ENCODE data around the gene FCN1.
"Not testable (repeated sequence)": the region's sequence is repeated elsewhere in the genome, so short reads cannot be mapped to it uniquely, and the experiment has no call there.

FCN1 gene

DNA sequence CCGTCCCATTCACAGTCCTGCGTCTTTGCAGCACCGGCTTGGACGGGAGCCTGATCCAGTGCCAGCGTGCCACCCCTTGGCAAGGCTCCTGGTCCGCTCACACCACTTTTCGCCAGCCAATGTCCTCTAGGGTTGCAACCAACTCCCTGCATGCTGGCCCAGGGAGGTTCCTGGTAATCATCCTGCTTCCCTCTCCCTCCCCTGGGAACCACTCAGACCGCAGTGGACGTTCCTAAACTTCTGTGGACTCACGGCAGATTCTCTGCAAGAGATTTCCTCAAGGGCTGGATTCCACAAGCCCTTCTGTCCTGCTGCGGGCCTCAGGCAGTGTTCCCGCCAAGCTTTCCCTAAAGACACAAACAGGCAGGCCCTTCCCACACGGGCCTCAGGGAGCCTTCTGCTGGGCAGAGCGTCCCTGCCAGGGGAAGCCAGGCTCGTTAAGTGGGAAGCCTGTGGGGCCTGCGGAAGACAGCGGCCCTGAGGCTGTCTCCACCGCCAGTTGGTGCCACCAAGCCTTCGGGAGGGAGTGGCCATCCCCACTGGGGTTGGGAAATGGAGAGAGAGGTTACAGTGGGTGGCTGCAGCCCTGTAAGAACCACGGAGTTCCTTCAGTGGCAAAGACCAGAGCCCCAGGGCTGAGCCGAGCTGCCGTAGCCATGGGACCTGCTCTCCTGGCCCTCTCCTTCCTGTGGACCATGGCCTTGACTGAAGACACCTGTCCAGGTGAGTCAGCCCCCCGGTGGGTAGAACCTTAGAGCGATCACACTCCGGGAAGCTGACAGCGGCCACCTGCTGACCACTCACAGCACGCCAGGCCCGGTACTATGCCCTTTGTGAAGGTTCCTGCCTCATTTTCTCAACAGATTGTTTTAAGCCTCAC lies 53.5 kb downstream of the FCN1 start:
- H3K9ac ChIP-seq (ENCODE audit: low read depth, low read length) = no peak overlapping the region
- no peaks in the 10 kb centered on the region for H3K4me1 ChIP-seq (ENCODE audit: insufficient read depth, low read length)
- no peak overlapping the region for H3K27ac ChIP-seq (ENCODE audit: low read depth, low read length)
- H3K27me3 ChIP-seq (ENCODE audit: insufficient read depth, low read length) = no peaks in the 10 kb centered on the region
- no peak overlapping the region for H3K4me3 ChIP-seq (ENCODE audit: low read length)
- no peaks in the 10 kb centered on the region for H3K36me3 ChIP-seq (ENCODE audit: insufficient read depth, low read length)
- WGBS = 92% methylated on average over 28 of the region's 28 CpGs
- H3K9me3 ChIP-seq (ENCODE audit: insufficient read depth, low read depth, low read length) = no peaks in the 10 kb centered on the region

DNA sequence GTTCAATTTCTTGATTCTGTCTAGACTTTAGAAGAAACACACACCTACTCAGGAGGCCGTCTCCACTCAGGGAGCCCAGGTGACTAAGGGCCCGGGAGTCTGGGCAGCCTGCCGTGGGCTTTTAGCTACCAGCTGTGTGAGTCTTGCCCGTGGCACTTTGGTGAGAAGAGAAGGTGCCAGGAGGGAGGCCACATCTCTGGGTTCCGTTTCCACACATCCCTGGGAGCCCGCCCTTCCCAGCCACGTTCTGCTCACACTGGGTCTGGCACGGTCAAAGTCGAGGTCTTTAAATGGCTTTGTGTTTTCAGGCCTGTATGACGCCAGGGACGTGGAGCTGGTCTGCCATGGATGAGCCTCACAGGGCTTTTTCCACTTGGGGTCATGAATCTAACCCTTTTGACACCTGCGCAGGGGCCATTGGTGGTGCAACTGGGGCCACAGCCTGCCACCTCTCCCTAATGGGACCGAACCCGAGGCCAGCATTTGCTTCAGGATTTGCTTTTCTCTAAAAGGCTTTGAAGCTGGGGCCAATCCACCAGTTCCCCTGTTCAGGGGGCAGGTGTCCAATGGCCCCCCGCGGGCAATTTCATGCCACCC lies 54.3 kb downstream of the FCN1 start:
- H3K4me1 ChIP-seq (ENCODE audit: insufficient read depth, low read length) = no peaks in the 10 kb centered on the region
- H3K9ac ChIP-seq (ENCODE audit: low read depth, low read length) = no peak overlapping the region
- H3K27ac ChIP-seq (ENCODE audit: low read depth, low read length) = no peak overlapping the region
- no peaks in the 10 kb centered on the region for H3K9me3 ChIP-seq (ENCODE audit: insufficient read depth, low read depth, low read length)
- no peak overlapping the region for H3K4me3 ChIP-seq (ENCODE audit: low read length)
- 91% methylated on average over 16 of the region's 16 CpGs for WGBS
- no peaks in the 10 kb centered on the region for H3K27me3 ChIP-seq (ENCODE audit: insufficient read depth, low read length)
- H3K36me3 ChIP-seq (ENCODE audit: insufficient read depth, low read length) = no peaks in the 10 kb centered on the region

DNA sequence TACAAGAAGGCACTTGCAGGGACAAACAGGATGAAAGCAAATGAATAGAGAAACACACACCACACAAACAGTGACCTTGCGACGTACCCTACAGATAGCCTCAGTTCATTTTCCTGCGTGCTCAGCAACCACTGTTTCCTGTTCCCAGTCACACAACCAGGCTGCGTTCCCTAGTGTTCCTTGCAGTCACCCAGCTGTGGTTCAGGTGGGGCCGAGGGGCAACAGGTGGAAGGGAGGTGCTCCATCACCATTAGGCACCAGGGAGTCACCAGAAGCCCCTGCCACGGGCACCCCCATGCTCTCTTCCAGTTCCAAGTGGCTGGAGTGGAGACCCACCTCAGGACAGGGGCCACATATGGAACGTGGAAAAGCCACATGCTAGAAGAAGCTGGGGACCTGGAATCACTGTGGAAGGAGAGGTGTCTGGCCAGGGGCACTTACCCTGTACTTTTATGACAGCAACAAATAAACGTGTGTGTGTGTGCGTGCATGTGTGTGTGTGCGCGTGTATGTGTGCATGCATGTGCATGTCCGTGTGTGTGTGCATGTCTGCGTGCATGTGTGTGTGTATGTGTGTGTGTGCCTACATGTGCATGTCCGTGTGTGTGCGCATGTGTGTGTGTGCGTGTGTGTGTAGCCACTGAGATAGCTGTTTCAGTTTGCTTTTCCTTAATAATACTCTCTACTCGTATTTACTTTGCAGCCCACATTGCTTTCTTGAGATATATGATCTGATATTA lies 55.9 kb downstream of the FCN1 start:
- WGBS = 93% methylated on average over 15 of the region's 17 CpGs
- no peaks in the 10 kb centered on the region for H3K36me3 ChIP-seq (ENCODE audit: insufficient read depth, low read length)

DNA sequence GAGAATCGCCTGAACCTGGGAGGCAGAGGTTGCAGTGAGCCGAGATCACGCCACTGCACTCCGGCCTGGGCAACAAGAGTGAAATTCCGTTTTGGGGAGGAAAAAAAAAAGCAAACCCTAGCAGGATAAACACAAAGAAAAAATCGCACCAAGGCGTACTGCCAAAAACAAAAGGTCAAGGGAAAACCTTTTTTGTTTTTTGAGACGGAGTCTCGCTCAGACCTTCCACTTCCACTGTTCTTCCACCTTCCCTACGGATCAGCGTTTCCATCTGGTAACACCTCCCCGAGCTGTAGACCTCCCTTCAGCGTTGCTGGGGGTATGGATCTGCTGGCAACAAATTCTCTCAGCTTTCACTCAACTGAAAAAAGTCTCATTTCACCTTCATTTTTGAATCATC lies 57.2 kb downstream of the FCN1 start:
- Histone ChIP-seq H3K4me1 (ENCODE audit: insufficient read depth, low read length) (no peaks in the 10 kb centered on the region), H3K9ac (ENCODE audit: low read depth, low read length) (no peak overlapping the region), H3K27ac (ENCODE audit: low read depth, low read length) (no peak overlapping the region), H3K4me3 (ENCODE audit: low read length) (no peak overlapping the region), H3K27me3 (ENCODE audit: insufficient read depth, low read length) (no peaks in the 10 kb centered on the region), H3K36me3 (ENCODE audit: insufficient read depth, low read length) (no peaks in the 10 kb centered on the region), H3K9me3 (ENCODE audit: insufficient read depth, low read depth, low read length) (no peaks in the 10 kb centered on the region)
- 95% methylated on average over 13 of the region's 13 CpGs for WGBS

More for the DNA sequence above, 55.9 kb downstream of the FCN1 start:
- no peaks in the 10 kb centered on the region for H3K9me3 ChIP-seq (ENCODE audit: insufficient read depth, low read depth, low read length)
- no peak overlapping the region for H3K4me3 ChIP-seq (ENCODE audit: low read length)
- no peaks in the 10 kb centered on the region for H3K27me3 ChIP-seq (ENCODE audit: insufficient read depth, low read length)
- no peak overlapping the region for H3K9ac ChIP-seq (ENCODE audit: low read depth, low read length)
- no peak overlapping the region for H3K27ac ChIP-seq (ENCODE audit: low read depth, low read length)
- H3K4me1 ChIP-seq (ENCODE audit: insufficient read depth, low read length) = no peaks in the 10 kb centered on the region

DNA sequence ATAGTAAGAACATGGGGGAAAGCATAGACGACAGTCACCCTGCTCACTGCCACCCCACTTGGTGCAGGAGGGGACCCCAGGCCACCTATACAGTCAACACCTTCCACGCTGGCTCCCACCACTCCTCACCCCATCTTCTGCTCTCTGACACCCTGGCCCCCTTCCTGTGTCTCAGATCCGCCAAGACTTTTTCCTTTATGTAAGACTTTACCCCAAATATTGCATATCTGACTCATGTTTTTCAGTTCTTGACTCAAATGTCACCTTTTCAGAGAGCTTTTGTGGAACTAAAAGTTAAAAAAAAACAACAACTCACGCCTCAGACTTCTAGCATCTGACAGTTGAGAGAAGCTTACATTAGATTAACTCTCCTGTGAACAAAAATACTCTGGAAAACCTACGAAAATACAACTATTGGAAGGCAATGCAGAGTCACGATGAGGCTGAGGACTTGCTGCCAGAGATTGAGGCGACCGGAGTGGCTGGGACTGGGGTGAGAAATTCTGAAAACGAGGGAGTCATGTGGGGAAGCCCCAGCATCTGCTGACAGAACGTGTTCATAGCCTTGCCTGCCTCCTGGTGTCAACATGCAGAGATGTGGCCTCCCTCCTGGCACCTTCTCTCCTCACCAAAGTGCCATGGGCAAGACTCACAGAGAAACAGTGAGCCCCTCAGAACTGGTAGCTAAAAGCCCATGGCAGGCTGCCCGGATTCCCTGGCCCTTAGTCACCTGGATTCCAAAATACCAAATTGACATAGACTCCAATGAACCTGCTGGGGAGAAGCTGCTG lies 59.5 kb downstream of the FCN1 start:
- no peaks in the 10 kb centered on the region for H3K36me3 ChIP-seq (ENCODE audit: insufficient read depth, low read length)
- H3K4me3 ChIP-seq (ENCODE audit: low read length) = no peak overlapping the region
- H3K4me1 ChIP-seq (ENCODE audit: insufficient read depth, low read length) = no peaks in the 10 kb centered on the region
- 84% methylated on average over 11 of the region's 11 CpGs for WGBS
- no peaks in the 10 kb centered on the region for H3K27me3 ChIP-seq (ENCODE audit: insufficient read depth, low read length)
- no peak overlapping the region for H3K27ac ChIP-seq (ENCODE audit: low read depth, low read length)
- no peaks in the 10 kb centered on the region for H3K9me3 ChIP-seq (ENCODE audit: insufficient read depth, low read depth, low read length)
- no peak overlapping the region for H3K9ac ChIP-seq (ENCODE audit: low read depth, low read length)

DNA sequence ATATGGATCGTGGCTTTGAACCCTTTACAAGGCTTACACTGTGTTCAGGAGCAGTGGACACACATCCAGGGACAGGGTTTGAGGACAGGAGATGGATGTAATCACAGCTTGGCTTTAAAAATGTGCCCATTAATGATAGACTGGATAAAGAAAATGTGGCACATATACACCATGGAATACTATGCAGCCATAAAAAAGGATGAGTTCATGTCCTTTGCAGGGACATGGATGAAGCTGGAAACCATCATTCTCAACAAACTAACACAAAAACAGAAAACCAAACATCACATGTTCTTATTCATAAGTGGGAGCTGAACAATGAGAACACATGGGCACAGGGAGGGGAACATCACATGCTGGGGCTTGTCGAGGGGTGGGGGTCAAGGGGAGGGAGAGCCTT lies 60.3 kb downstream of the FCN1 start:
- not testable (repeated sequence) for H3K27ac ChIP-seq (ENCODE audit: low read depth, low read length); H3K9ac ChIP-seq (ENCODE audit: low read depth, low read length); H3K4me3 ChIP-seq (ENCODE audit: low read length); H3K4me1 ChIP-seq (ENCODE audit: insufficient read depth, low read length); H3K36me3 ChIP-seq (ENCODE audit: insufficient read depth, low read length); H3K27me3 ChIP-seq (ENCODE audit: insufficient read depth, low read length); H3K9me3 ChIP-seq (ENCODE audit: insufficient read depth, low read depth, low read length)
- 93% methylated on average over 2 of the region's 2 CpGs for WGBS

DNA sequence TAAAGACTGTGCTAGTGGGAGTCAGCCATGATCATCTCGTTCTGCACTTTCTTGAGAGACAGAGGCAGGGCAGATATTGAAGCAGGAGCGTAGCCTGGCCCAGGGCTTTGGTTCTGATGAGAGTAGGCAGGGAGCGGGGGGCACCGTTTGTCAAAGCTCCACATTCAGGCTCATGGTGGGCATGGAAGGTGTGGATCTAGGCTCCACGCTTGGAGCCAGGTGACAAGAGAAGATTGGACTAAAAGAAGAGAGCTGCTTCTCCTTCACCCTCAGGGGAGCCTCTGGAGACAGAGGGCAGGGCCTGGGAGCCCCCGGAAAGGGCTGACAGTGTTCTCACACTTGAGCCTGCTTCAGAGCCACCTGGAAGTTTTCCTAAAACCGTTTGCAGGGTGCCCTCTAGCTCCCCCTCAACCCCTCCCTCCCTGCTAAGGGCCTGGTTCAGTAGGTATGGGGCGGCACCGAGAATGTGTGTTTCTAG lies 61.8 kb downstream of the FCN1 start:
- H3K27me3 ChIP-seq (ENCODE audit: insufficient read depth, low read length) = no peaks in the 10 kb centered on the region
- H3K9ac ChIP-seq (ENCODE audit: low read depth, low read length) = no peak overlapping the region
- no peak overlapping the region for H3K27ac ChIP-seq (ENCODE audit: low read depth, low read length)
- H3K4me3 ChIP-seq (ENCODE audit: low read length) = no peak overlapping the region
- H3K9me3 ChIP-seq (ENCODE audit: insufficient read depth, low read depth, low read length) = peaks cover 7% of the 10 kb centered on the region; the same call in 1 of the 2 replicates
- no peaks in the 10 kb centered on the region for H3K4me1 ChIP-seq (ENCODE audit: insufficient read depth, low read length)
- 87% methylated on average over 7 of the region's 9 CpGs for WGBS
- no peaks in the 10 kb centered on the region for H3K36me3 ChIP-seq (ENCODE audit: insufficient read depth, low read length)

Data from HUES64 (cell line).